Measurements from ENCODE around the gene TNFAIP8.

The TNFAIP8 gene

GRCh38 chr5:119343052-119343451 lies 12.8 kb upstream of the TNFAIP8 start:
- ATAC-seq (ENCODE audit: low read depth) (no peak), DNase-seq (ENCODE audit: low spot score) (no peak)
- Histone ChIP-seq H3K27me3 (ENCODE audit: insufficient read depth, poor library complexity, severe bottlenecking) (no peaks in the 10 kb centered on the region), H3K36me3 (ENCODE audit: low read depth) (no peaks in the 10 kb centered on the region), H3K9me3 (ENCODE audit: severe bottlenecking) (no peaks in the 10 kb centered on the region), H3K27ac (ENCODE audit: poor library complexity, severe bottlenecking) (no peak overlapping the region), H3K4me3 (ENCODE audit: severe bottlenecking) (no peak overlapping the region), H3K4me1 (ENCODE audit: insufficient read depth, poor library complexity, severe bottlenecking) (no peaks in the 10 kb centered on the region)
- TF ChIP-seq CTCF (IDR thresholded peaks at IDR 0.05; ENCODE audit: poor library complexity, severe bottlenecking) = no peak

GRCh38 chr5:119343766-119344165 lies 12.1 kb upstream of the TNFAIP8 start:
- Histone ChIP-seq H3K9me3 (ENCODE audit: severe bottlenecking) (no peaks in the 10 kb centered on the region), H3K27me3 (ENCODE audit: insufficient read depth, poor library complexity, severe bottlenecking) (no peaks in the 10 kb centered on the region), H3K4me1 (ENCODE audit: insufficient read depth, poor library complexity, severe bottlenecking) (no peaks in the 10 kb centered on the region), H3K4me3 (ENCODE audit: severe bottlenecking) (no peak overlapping the region), H3K36me3 (ENCODE audit: low read depth) (no peaks in the 10 kb centered on the region), H3K27ac (ENCODE audit: poor library complexity, severe bottlenecking) (no peak overlapping the region)
- ATAC-seq (ENCODE audit: low read depth) (no peak), DNase-seq (ENCODE audit: low spot score) (no peak)
- TF ChIP-seq CTCF (IDR thresholded peaks at IDR 0.05; ENCODE audit: poor library complexity, severe bottlenecking) = no peak

- H3K27me3 ChIP-seq (ENCODE audit: insufficient read depth, poor library complexity, severe bottlenecking) = no peaks in the 10 kb centered on the region
- no peaks in the 10 kb centered on the region for H3K36me3 ChIP-seq (ENCODE audit: low read depth)
- DNase-seq (ENCODE audit: low spot score) (no peak), ATAC-seq (ENCODE audit: low read depth) (no peak)
- H3K4me1 ChIP-seq (ENCODE audit: insufficient read depth, poor library complexity, severe bottlenecking) = no peaks in the 10 kb centered on the region
- H3K27ac ChIP-seq (ENCODE audit: poor library complexity, severe bottlenecking) = no peak overlapping the region
- TF ChIP-seq CTCF (IDR thresholded peaks at IDR 0.05; ENCODE audit: poor library complexity, severe bottlenecking) = no peak
- H3K4me3 ChIP-seq (ENCODE audit: severe bottlenecking) = no peak overlapping the region
- no peaks in the 10 kb centered on the region for H3K9me3 ChIP-seq (ENCODE audit: severe bottlenecking)
Observed at GRCh38 chr5:119344231-119344630, 11.6 kb upstream of the TNFAIP8 start.

- H3K4me1 ChIP-seq (ENCODE audit: insufficient read depth, poor library complexity, severe bottlenecking) = no peaks in the 10 kb centered on the region
- DNase-seq (ENCODE audit: low spot score) (no peak), ATAC-seq (ENCODE audit: low read depth) (no peak)
- no peaks in the 10 kb centered on the region for H3K9me3 ChIP-seq (ENCODE audit: severe bottlenecking)
- no peak overlapping the region for H3K27ac ChIP-seq (ENCODE audit: poor library complexity, severe bottlenecking)
- H3K27me3 ChIP-seq (ENCODE audit: insufficient read depth, poor library complexity, severe bottlenecking) = no peaks in the 10 kb centered on the region
- no peak overlapping the region for H3K4me3 ChIP-seq (ENCODE audit: severe bottlenecking)
- no peak for TF ChIP-seq CTCF (IDR thresholded peaks at IDR 0.05; ENCODE audit: poor library complexity, severe bottlenecking)
- no peaks in the 10 kb centered on the region for H3K36me3 ChIP-seq (ENCODE audit: low read depth)
Observed at GRCh38 chr5:119345861-119346260, 10.0 kb upstream of the TNFAIP8 start.

GRCh38 chr5:119346394-119346793 lies 9.4 kb upstream of the TNFAIP8 start:
- DNase-seq (ENCODE audit: low spot score) = no peak
- Histone ChIP-seq H3K9me3 (ENCODE audit: severe bottlenecking) (no peaks in the 10 kb centered on the region), H3K27me3 (ENCODE audit: insufficient read depth, poor library complexity, severe bottlenecking) (no peaks in the 10 kb centered on the region), H3K36me3 (ENCODE audit: low read depth) (no peaks in the 10 kb centered on the region), H3K4me3 (ENCODE audit: severe bottlenecking) (no peak overlapping the region), H3K4me1 (ENCODE audit: insufficient read depth, poor library complexity, severe bottlenecking) (no peaks in the 10 kb centered on the region), H3K27ac (ENCODE audit: poor library complexity, severe bottlenecking) (no peak overlapping the region)
- no peak for TF ChIP-seq CTCF (IDR thresholded peaks at IDR 0.05; ENCODE audit: poor library complexity, severe bottlenecking)
- ATAC-seq (ENCODE audit: low read depth) = no peak
